K562 (cell line): Measurements from ENCODE around the gene MOB3B. TPM values are rescaled to one million over a fixed set of nuclear protein-coding genes. Genes with fewer than 3 reads are reported as not detected.

Source experiments
- ATAC-seq: fragments of 200-7000 bp; cut with Tn5 transposase; 3 replicates; pipeline ENCODE4 v1.9.1; 2020; ENCODE audit warnings: moderate library complexity
- BruUV-seq: library from RNA; stranded (reverse); fragments of 400-500 nt; replicated peaks from 2 replicates; lab custom pipeline; 2021; lab: Mats Ljungman, UMichigan
- CTCF ChIA-PET: fragments of 300-600 bp; formaldehyde crosslinking; extraction: SDS; loops from one replicate; lab custom pipeline; 2021; ENCODE audit warnings: low intra/inter-chr PET ratio; lab: Yijun Ruan, JAX
- POLR2A ChIA-PET: fragments of 300-600, 350-650 bp; sonication (Branson Sonifier 250); formaldehyde crosslinking; extraction: SDS; loops from one replicate; lab custom pipeline; 2021; ENCODE audit warnings: antibody characterized with exemption, inconsistent platforms; lab: Yijun Ruan, JAX
- DNase-seq, 4 experiments: peaks; one replicate each; pipeline versions ENCODE4 v3.0.0 to v3.0.0-alpha.2; 2011 to 2018; ENCODE audit warnings: low spot score in 3 of 4, mixed read lengths in 3 of 4; ENCODE audit errors: extremely low read depth in 1 of 4
- FAIRE-seq: peaks from 2 replicates; lab custom pipeline; 2011; peaks lifted over from hg19 to GRCh38; lab: Jason Lieb, UNC
- H2AFZ ChIP-seq: 2 replicates; pipeline ENCODE4 v1.6.0; 2011; ENCODE audit warnings: low read depth, low read length, control low read depth, inconsistent platforms
- H3K27ac ChIP-seq: fragments of 200-600 bp; 3 replicates; pipeline ENCODE4 v1.8.0; 2011; ENCODE audit warnings: low read depth, mild to moderate bottlenecking, control low read depth, inconsistent platforms, low read length, moderate library complexity, mixed read lengths; ENCODE audit errors: extremely low read depth
- H3K27me3 ChIP-seq, 2 experiments: fragments of 300-600 bp in 1 of 2; 2 replicates in 1 of 2; 3 replicates in 1 of 2; pipeline versions ENCODE4 v1.6.0 to v1.8.0; 2011; ENCODE audit warnings: inconsistent platforms in 2 of 2, low read length in 2 of 2, mild to moderate bottlenecking in 1 of 2, mixed read lengths in 1 of 2, moderate library complexity in 1 of 2; ENCODE audit not compliant: control insufficient read depth in 2 of 2, insufficient read depth in 2 of 2
- H3K36me3 ChIP-seq: fragments of 300-600 bp; 3 replicates; pipeline ENCODE4 v1.8.0; 2011; ENCODE audit warnings: mild to moderate bottlenecking, low read length, inconsistent platforms; ENCODE audit not compliant: control insufficient read depth, insufficient read depth
- H3K4me1 ChIP-seq, 2 experiments: fragments of 200-600 bp in 1 of 2; replicated peaks in 1 of 2; 2 replicates in 1 of 2; 3 replicates in 1 of 2; pipeline versions ENCODE4 v1.5.1 to v1.8.0; 2011; ENCODE audit warnings: inconsistent platforms in 2 of 2, low read length in 2 of 2, mild to moderate bottlenecking in 1 of 2, mixed read lengths in 1 of 2, moderate library complexity in 1 of 2; ENCODE audit not compliant: control insufficient read depth in 2 of 2, insufficient read depth in 2 of 2
- H3K4me2 ChIP-seq: 2 replicates; pipeline ENCODE4 v1.6.1; 2011; ENCODE audit warnings: low read length, control low read depth, inconsistent platforms, mixed read lengths; ENCODE audit not compliant: insufficient read depth
- H3K4me3 ChIP-seq: fragments of 200-600 bp; sonication (generic), shearing (Covaris generic); 2 replicates; pipeline ENCODE4 v1.5.1; 2016; ENCODE audit warnings: control low read depth, inconsistent platforms
- H3K79me2 ChIP-seq: fragments of 200-600 bp; 3 replicates; pipeline ENCODE4 v1.8.0; 2011; ENCODE audit warnings: low read length, inconsistent platforms; ENCODE audit not compliant: control insufficient read depth, insufficient read depth
- H3K9ac ChIP-seq, 2 experiments: 2 replicates each; pipeline versions ENCODE4 v1.6.0 to v1.6.1; 2011; ENCODE audit warnings: low read depth in 2 of 2, low read length in 2 of 2, control low read depth in 1 of 2, inconsistent platforms in 1 of 2, mild to moderate bottlenecking in 1 of 2, mixed read lengths in 1 of 2; ENCODE audit not compliant: insufficient read depth in 1 of 2
- H3K9me1 ChIP-seq: one replicate; pipeline ENCODE4 v1.6.0; 2011; ENCODE audit warnings: inconsistent platforms, mild to moderate bottlenecking, low read length, moderate library complexity; ENCODE audit not compliant: control insufficient read depth, insufficient read depth
- H3K9me3 ChIP-seq: replicated peaks from 2 replicates; pipeline ENCODE4 v1.5.1; 2011; ENCODE audit warnings: low read depth, low read length, inconsistent platforms; ENCODE audit not compliant: control insufficient read depth, insufficient read depth
- H4K20me1 ChIP-seq: replicated peaks from 2 replicates; pipeline ENCODE4 v1.6.1; 2011; ENCODE audit warnings: low read length, inconsistent platforms, mixed read lengths; ENCODE audit not compliant: control insufficient read depth, insufficient read depth
- CBFA2T2 ChIP-seq: fragments of 450-650 bp; conservative IDR thresholded peaks from 2 replicates; pipeline ENCODE4 v1.6.1; 2017; ENCODE audit warnings: mild to moderate bottlenecking
- CBX1 ChIP-seq: sonication (generic); IDR thresholded peaks from 2 replicates; pipeline ENCODE4 v1.6.1; 2016; ENCODE audit warnings: antibody characterized with exemption, low read depth, mild to moderate bottlenecking
- CCNT2 ChIP-seq: IDR thresholded peaks from 2 replicates; pipeline ENCODE4 v1.6.1; 2011; ENCODE audit warnings: borderline replicate concordance, low read depth, mild to moderate bottlenecking, moderate library complexity, mixed read lengths, low read length; ENCODE audit not compliant: insufficient read length; ENCODE audit errors: extremely low read depth
- CHD1 ChIP-seq: fragments of 200-600 bp; sonication (generic); IDR thresholded peaks from one replicate; pipeline ENCODE4 v1.6.1; 2012; ENCODE audit warnings: mild to moderate bottlenecking, moderate library complexity, low read length, inconsistent platforms
- MBD2 ChIP-seq: sonication (generic); IDR thresholded peaks from 2 replicates; pipeline ENCODE4 v1.6.1; 2016; ENCODE audit warnings: low read depth, borderline replicate concordance
- MIER1 ChIP-seq: fragments of 450-650 bp; IDR thresholded peaks from 2 replicates; pipeline ENCODE4 v1.6.1; 2016; ENCODE audit warnings: antibody characterized with exemption, mild to moderate bottlenecking, low read depth
- TCF3 ChIP-seq: sonication (generic); formaldehyde crosslinking; IDR thresholded peaks from 2 replicates; pipeline ENCODE4 v1.4.0; 2020; ENCODE audit warnings: mild to moderate bottlenecking, missing genetic modification reagents
- XRCC3 ChIP-seq: fragments of 450-650 bp; IDR thresholded peaks from 2 replicates; pipeline ENCODE4 v1.6.1; 2017; ENCODE audit warnings: mild to moderate bottlenecking, moderate library complexity
- ZC3H8 ChIP-seq: fragments of 450-650 bp; IDR thresholded peaks from 2 replicates; pipeline ENCODE4 v1.6.1; 2017
- ZNF175 ChIP-seq: fragments of 200-800 bp; sonication (Bioruptor generic); IDR thresholded peaks from 2 replicates; pipeline ENCODE4 v1.6.1; 2016; ENCODE audit warnings: low read depth, mild to moderate bottlenecking, missing genetic modification characterization, missing compliant biosample characterization
- ZNF324 ChIP-seq: fragments of 250-450 bp; sonication (Bioruptor Pico); IDR thresholded peaks from 2 replicates; pipeline ENCODE4 v1.4.0; 2020; ENCODE audit warnings: mild to moderate bottlenecking
- WGBS: fragments of 100-300 bp; shearing (Covaris generic); methylation state at CpG from one replicate; pipeline ENCODE4 v1.1.6; 2016; ENCODE audit warnings: low coverage, mixed read lengths; ENCODE audit not compliant: insufficient coverage; ENCODE audit errors: missing lambda C conversion rate; 5-methylcytosine and 5-hydroxymethylcytosine counted together
- in situ Hi-C: fragments of 300-500 bp; cut with MboI; formaldehyde crosslinking; loops from 4 replicates; pipeline ENCODE4 v1.15.0; 2018; ENCODE audit warnings: inconsistent platforms, mixed read lengths
- intact Hi-C: fragments of 100-400 bp; cut with micrococcal nuclease; formaldehyde crosslinking; loops from 2 replicates; pipeline ENCODE4 v1.14.2; 2022
- polyA plus RNA-seq, 8 experiments: library from polyadenylated mRNA; depleted of rRNA in 4 of 8; stranded (reverse) in 5 of 8; unstranded in 3 of 8; fragments of >200 nt; fragmentation: Nextera tagmentation in 2 of 8; fragmentation: Illumina TruSeq in 1 of 8; extraction: Ambion mirVana in 2 of 8; extraction: Trizol in 1 of 8; gene quantifications; 2 replicates each; pipeline versions ENCODE4 v1.2.1 to v1.2.3, GENCODE V29; 2011 to 2014; ENCODE audit warnings: inconsistent platforms in 1 of 8, missing spikeins in 1 of 8
- total RNA-seq, 7 experiments: library from RNA; depleted of rRNA in 6 of 7; stranded (reverse); fragments of >200 nt in 6 of 7; fragmentation: Illumina TruSeq in 2 of 7; extraction: Trizol in 2 of 7; gene quantifications; 2 replicates each; pipeline versions ENCODE4 v1.2.1 to v1.2.3, GENCODE V29; 2011 to 2021; ENCODE audit warnings: low replicate concordance in 1 of 7
- TF ChIP-seq, protein P1 (sequence below), 3 experiments: fragments of 200-800 bp in 1 of 3; sonication (Bioruptor generic) in 1 of 3; sonication (generic) in 1 of 3; formaldehyde crosslinking in 1 of 3; IDR thresholded peaks; 2 replicates each; pipeline versions ENCODE4 v1.6.1 to v1.8.0; 2016 to 2022; ENCODE audit warnings: mild to moderate bottlenecking in 2 of 3, missing compliant biosample characterization in 2 of 3, missing genetic modification characterization in 2 of 3, missing genetic modification reagents in 1 of 3
- TF ChIP-seq, protein P2 (sequence below): sonication (generic); formaldehyde crosslinking; IDR thresholded peaks from 2 replicates; pipeline ENCODE4 v1.8.0; 2022; ENCODE audit warnings: missing genetic modification reagents, mild to moderate bottlenecking, borderline replicate concordance

Gene MOB3B
- total and polyA plus RNA-seq, 9 of the 15 experiments (the other 6 are each of a cell fraction or from before 2014, with no cell fraction given), result 3.6 to 12.8 (median 7.2) TPM

DNA sequence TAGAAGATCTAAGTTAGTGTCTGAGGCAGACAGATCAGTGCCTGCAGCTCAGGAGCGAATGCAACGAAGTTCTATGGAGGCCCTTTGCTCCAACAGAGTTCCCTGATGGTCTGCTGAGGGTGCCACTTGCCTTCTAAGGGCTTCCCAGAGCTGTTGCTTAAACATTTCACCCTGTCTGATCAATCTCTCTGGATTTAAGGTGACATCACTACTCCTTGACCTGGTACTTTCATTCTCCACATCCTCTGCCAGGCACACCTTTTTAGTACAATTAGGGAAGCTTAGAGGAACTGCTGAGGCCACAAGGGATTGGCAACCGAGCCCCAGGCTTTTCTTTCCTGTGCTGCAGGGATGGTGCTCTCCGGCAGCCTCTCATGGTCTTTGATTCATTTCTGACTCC lies 99.7 kb downstream of the MOB3B start:
- Histone ChIP-seq H3K4me2 (no peak overlapping the region), H2AFZ (no peak overlapping the region), H3K79me2 (peaks cover 20% of the 10 kb centered on the region), H3K27me3 (no peaks in the 10 kb centered on the region), H4K20me1 (no peaks in the 10 kb centered on the region), H3K27ac (no peak overlapping the region), H3K9me1 (no peaks in the 10 kb centered on the region), H3K36me3 (no peaks in the 10 kb centered on the region), H3K9me3 (no peaks in the 10 kb centered on the region), H3K4me1 (peaks cover 2 to 3% of the 10 kb centered on the region in 2 experiments; a peak in 2 of 5 replicates), H3K4me3 (no peak overlapping the region), H3K9ac (no peak overlapping the region)
- POLR2A ChIA-PET, result no interaction called here
- DNase-seq (no peak), ATAC-seq (no peak), FAIRE-seq (no peak)
- no peak for TF ChIP-seq ZC3H8
- no peak for TF ChIP-seq MBD2
- TF ChIP-seq CBFA2T2, result no peak
- intact Hi-C loops, result loop anchor here (10.0 kb wide), 1 partner anchor 105 kb away; no protein-coding TSS in a partner anchor
- CTCF ChIA-PET, result no interaction called here
- in situ Hi-C loops, result no loop called here
- WGBS, result no CpG with 5 or more reads among the region's 4 CpGs
- BruUV-seq, result no TSS peak

DNA sequence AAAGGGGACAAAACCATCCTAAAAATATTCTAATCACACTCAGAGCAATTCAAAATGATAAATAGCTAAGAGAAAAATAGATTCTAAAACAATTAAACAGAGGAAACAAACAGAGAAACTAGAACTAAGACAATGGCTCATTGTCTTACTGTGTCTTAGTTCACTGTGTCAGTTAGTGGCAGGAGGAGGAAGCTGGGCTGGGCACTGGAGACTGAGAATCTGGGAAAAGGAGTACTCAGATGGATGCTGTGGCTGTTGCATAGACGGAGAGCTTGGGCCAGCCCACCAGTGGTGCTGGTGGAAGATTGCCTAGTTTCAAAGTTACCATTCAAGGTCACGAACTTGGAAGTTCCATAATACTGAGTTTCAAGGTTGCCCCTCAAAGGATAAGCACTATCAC lies 100.2 kb downstream of the MOB3B start:
- peaks cover 2 to 3% of the 10 kb centered on the region in 2 experiments; a peak in 2 of 5 replicates for H3K4me1 ChIP-seq
- ChIA-PET CTCF (no interaction called here), POLR2A (no interaction called here)
- ATAC-seq, result no peak
- no CpG with 5 or more reads among the region's 2 CpGs for WGBS
- intact Hi-C loops, result no loop called here
- H3K36me3 ChIP-seq, result no peaks in the 10 kb centered on the region
- H3K9me3 ChIP-seq, result no peaks in the 10 kb centered on the region
- no peak overlapping the region for H3K4me2 ChIP-seq
- H3K4me3 ChIP-seq, result no peak overlapping the region
- no peaks in the 10 kb centered on the region for H4K20me1 ChIP-seq
- DNase-seq, result no peak
- H3K27me3 ChIP-seq, result no peaks in the 10 kb centered on the region
- H3K9me1 ChIP-seq, result no peaks in the 10 kb centered on the region
- in situ Hi-C loops, result no loop called here
- no peak overlapping the region for H3K9ac ChIP-seq
- no peak overlapping the region for H2AFZ ChIP-seq
- no TSS peak for BruUV-seq
- H3K27ac ChIP-seq, result no peak overlapping the region
- no peak for FAIRE-seq
- peaks cover 20% of the 10 kb centered on the region for H3K79me2 ChIP-seq
- no peak for TF ChIP-seq CHD1
- no peak for TF ChIP-seq CCNT2
- TF ChIP-seq ZNF175 (CRISPR knock-in tag), result no peak
- TF ChIP-seq, protein P1, sequence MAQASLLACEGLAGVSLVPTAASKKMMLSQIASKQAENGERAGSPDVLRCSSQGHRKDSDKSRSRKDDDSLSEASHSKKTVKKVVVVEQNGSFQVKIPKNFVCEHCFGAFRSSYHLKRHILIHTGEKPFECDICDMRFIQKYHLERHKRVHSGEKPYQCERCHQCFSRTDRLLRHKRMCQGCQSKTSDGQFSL (CRISPR knock-in tag; IDR thresholded peaks at IDR 0.05), result no peak
- TF ChIP-seq, protein P1 (tag; IDR thresholded peaks at IDR 0.05), result no peak
- no peak for TF ChIP-seq CBX1
- no peak for TF ChIP-seq XRCC3
- no peak for TF ChIP-seq TCF3 (CRISPR knock-in tag)
- TF ChIP-seq MIER1, result no peak
- TF ChIP-seq, protein P2, sequence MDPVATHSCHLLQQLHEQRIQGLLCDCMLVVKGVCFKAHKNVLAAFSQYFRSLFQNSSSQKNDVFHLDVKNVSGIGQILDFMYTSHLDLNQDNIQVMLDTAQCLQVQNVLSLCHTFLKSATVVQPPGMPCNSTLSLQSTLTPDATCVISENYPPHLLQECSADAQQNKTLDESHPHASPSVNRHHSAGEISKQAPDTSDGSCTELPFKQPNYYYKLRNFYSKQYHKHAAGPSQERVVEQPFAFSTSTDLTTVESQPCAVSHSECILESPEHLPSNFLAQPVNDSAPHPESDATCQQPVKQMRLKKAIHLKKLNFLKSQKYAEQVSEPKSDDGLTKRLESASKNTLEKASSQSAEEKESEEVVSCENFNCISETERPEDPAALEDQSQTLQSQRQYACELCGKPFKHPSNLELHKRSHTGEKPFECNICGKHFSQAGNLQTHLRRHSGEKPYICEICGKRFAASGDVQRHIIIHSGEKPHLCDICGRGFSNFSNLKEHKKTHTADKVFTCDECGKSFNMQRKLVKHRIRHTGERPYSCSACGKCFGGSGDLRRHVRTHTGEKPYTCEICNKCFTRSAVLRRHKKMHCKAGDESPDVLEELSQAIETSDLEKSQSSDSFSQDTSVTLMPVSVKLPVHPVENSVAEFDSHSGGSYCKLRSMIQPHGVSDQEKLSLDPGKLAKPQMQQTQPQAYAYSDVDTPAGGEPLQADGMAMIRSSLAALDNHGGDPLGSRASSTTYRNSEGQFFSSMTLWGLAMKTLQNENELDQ (CRISPR knock-in tag), result no peak
- no peak for TF ChIP-seq ZNF324
